Fibroblast of mammary gland (primary cell): ENCODE measurements around the gene BNC2.

Experiments used
- DNase-seq: peaks from one replicate; pipeline ENCODE4 v3.0.0-alpha.2; 2010; ENCODE audit warnings: low read depth
- H3K4me3 ChIP-seq: 2 replicates; pipeline ENCODE4 v1.5.1; 2011; ENCODE audit warnings: low read depth, mild to moderate bottlenecking, low read length, moderate library complexity; ENCODE audit not compliant: control insufficient read depth
- TF ChIP-seq, protein P1 (sequence below): conservative IDR thresholded peaks from 2 replicates; pipeline ENCODE4 v1.5.1; 2011; ENCODE audit warnings: low read depth, low read length, inconsistent platforms; ENCODE audit not compliant: control insufficient read depth, insufficient read depth

Gene BNC2

DNA sequence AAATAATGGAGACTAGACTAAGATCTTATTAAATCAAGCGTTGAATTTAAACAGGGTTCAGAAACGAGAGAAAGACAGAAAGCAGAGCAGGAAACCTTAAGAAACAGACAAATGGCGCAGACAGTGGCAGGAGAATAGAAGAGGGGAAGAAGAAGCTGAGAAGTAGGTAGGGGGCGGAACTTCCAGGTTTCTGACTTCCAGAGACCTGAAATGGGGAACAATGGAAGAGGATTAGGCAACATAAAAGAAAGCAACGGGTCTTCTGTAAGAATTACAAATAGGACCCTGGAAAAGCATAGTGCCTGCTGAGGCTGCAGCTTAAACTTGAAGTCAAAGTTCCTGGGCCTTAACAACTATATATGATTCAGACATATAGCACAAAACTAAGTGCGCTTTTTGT, 101.7 kb downstream of the BNC2 start:
- no peak overlapping the region for H3K4me3 ChIP-seq
- TF ChIP-seq, protein P1, sequence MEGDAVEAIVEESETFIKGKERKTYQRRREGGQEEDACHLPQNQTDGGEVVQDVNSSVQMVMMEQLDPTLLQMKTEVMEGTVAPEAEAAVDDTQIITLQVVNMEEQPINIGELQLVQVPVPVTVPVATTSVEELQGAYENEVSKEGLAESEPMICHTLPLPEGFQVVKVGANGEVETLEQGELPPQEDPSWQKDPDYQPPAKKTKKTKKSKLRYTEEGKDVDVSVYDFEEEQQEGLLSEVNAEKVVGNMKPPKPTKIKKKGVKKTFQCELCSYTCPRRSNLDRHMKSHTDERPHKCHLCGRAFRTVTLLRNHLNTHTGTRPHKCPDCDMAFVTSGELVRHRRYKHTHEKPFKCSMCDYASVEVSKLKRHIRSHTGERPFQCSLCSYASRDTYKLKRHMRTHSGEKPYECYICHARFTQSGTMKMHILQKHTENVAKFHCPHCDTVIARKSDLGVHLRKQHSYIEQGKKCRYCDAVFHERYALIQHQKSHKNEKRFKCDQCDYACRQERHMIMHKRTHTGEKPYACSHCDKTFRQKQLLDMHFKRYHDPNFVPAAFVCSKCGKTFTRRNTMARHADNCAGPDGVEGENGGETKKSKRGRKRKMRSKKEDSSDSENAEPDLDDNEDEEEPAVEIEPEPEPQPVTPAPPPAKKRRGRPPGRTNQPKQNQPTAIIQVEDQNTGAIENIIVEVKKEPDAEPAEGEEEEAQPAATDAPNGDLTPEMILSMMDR: no peak
- DNase-seq: no peak

DNA sequence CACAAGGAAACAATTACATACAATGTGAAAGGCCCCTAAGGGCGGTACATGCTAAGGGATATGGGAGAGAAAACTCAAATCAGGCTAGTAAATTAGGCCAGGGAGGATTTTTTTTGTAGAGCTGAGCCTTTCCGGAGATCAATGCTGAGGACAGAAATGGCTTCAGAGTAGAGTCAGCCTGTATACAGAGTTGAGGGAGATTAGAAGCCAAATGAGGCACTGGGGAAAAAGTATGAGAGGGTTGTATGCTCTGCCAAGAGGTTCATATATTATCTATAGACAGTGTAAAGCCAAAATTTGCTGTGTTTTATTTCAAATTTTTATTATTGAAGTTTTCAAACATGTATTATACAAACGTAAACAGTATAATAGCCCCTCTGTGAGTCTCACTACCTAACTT, 103.1 kb downstream of the BNC2 start:
- DNase-seq: no peak
- TF ChIP-seq, protein P1: no peak
- no peak overlapping the region for H3K4me3 ChIP-seq

DNA sequence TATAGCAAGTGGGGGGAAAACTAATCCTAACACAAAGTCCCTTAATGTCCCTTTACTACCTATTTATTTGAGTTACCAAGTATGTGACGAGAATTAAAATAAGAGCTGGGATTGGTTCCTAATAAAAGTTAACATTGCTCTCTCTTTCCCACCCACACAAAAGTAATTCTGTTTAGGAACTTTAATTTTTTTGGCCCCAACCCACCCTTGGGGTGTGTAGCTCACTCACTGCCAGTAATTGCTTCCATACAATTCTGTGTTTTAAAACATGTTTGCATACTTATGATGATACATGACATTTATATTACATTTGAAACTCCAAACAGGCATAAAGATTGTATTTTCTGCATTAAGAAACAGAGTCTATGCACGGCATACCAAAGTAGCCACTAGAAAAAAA, 106.5 kb downstream of the BNC2 start:
- TF ChIP-seq, protein P1: no peak
- H3K4me3 ChIP-seq: no peak overlapping the region
- no peak for DNase-seq

DNA sequence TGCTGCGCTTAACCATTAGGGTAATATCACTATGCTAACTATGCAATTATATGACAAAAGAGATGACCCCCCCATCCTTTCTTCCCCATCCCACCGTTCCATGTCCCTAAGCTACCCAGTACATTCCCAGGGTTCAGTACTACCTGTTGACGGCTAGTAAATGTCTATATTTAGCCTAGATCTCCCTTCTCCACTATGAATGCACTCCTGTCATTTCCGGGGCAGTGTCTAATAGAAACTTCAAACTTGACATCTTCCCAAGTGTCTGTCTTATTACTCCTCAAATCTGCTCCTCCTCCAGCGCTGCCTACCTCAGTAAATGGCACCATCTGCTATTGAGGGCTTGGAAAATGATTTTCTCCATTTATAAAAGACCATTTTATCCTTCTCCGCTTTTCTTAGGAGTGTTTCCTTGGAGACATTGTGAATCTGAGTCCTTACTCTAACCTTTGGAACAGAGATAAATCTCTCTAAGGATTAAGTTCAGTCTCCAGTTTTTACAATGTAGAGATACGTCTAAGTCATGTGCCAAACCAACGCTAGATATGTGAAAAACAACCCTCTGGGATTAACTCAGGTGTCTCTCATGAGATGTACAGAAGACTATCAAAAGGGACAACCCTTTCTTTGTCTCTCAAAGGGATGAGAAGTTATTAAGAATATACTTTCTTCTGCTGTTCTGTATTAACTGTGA, 114.9 kb downstream of the BNC2 start:
- no peak overlapping the region for H3K4me3 ChIP-seq
- TF ChIP-seq, protein P1: no peak
- DNase-seq: no peak

DNA sequence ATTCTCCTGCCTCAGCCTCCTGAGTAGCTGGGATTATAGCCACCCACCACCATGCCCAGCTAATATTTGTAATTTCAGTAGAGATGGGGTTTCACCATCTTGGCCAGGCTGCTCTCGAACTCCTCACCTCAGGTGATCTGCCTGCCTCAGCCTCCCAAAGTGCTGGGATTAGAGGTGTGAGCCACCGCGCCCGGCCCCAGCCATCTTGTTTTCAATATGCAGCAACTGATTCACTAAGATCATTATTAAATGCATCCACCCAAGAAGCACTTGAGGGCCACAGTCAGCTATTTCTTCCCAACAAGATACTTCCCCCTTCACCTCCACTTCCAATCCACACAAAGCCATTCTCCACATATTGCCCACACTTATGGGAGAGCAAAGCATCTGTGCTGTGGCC, 115.8 kb downstream of the BNC2 start:
- TF ChIP-seq, protein P1: no peak
- DNase-seq: no peak

DNA sequence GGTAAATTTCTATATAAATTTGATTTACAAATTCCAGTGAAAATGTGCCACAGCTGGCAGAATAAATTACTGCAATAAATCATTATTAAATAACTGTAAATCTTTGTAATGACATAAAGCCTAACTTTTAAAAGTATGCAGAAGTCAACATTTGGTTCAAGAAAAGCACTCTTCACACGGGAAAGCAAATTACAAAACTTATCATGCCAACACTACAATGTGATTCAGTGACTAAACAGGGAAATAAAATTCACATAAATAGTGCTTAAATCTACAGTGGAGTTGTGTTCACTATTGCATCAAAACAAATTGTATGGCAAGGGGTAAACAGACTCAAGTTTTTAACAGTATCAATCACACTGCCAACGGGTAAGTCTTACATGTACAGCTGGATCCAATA, 117.2 kb downstream of the BNC2 start:
- peak; percentile 47 for DNase-seq
- no peak overlapping the region for H3K4me3 ChIP-seq
- TF ChIP-seq, protein P1: no peak

More for the DNA sequence above, 115.8 kb downstream of the BNC2 start:
- H3K4me3 ChIP-seq: no peak overlapping the region
